ENCODE measurements around the gene BABAM2. TPM values are rescaled to one million over a fixed set of nuclear protein-coding genes. Genes with fewer than 3 reads are reported as not detected.
A peak's percentile ranks its signal among the peaks of the same experiment; 100 is the strongest.

The BABAM2 gene
- total and polyA plus RNA-seq, 2 of the 4 experiments (the other 2 are of a cell fraction): 20.9 to 23.1 TPM

- no CpG with 5 or more reads among the region's 3 CpGs for WGBS, 2 experiments (ENCODE audit: extremely low coverage in 2 of 2, insufficient read length in 1 of 2)
- Histone ChIP-seq H3K4me2 (ENCODE audit: low read depth, low read length) (no peak overlapping the region), H4K5ac (ENCODE audit: low read depth, low read length) (no peak overlapping the region), H2AFZ (replicated peaks; ENCODE audit: low read length, poor library complexity) (no peak overlapping the region), H3K9ac (ENCODE audit: low read depth, low read length) (no peak overlapping the region), H4K8ac (ENCODE audit: low read depth in 2 of 2, low read length in 2 of 2) (no peak overlapping the region), H2BK5ac (ENCODE audit: low read depth, low read length, poor library complexity, severe bottlenecking) (no peak overlapping the region), H3K56ac (ENCODE audit: extremely low read depth, insufficient read depth, low read length) (no peak overlapping the region), H4K20me1 (ENCODE audit: insufficient read depth, low read length) (no peaks in the 10 kb centered on the region; the same call in 1 of the 2 replicates), H3K14ac (replicated peaks; ENCODE audit: low read depth, low read length) (no peak overlapping the region; the same call in 1 of the 2 replicates), H3K27ac (ENCODE audit: insufficient read depth, low read length) (no peak overlapping the region), H3K18ac (ENCODE audit: low read depth, low read length) (no peak overlapping the region), H3K27me3 (ENCODE audit: control insufficient read depth, insufficient read depth, low read length) (no peaks in the 10 kb centered on the region), H3K36me3 (ENCODE audit: control insufficient read depth, insufficient read depth, low read length) (no peaks in the 10 kb centered on the region), H2AK5ac (ENCODE audit: low read depth, low read length) (peak overlapping the region; percentile 23; the same call in 1 of the 2 replicates), H2BK20ac (ENCODE audit: low read depth, low read length) (peak overlapping the region; percentile 36; the same call in 1 of the 2 replicates), H2BK120ac (ENCODE audit: low read depth, low read length) (peak overlapping the region; percentile 58), H3K4me3 (ENCODE audit: insufficient read depth, low read depth, low read length) (no peak overlapping the region), H2BK15ac (ENCODE audit: low read depth, low read length) (no peak overlapping the region), H2AK9ac (replicated peaks; ENCODE audit: low read depth, low read length, poor library complexity) (no peak overlapping the region), H3K4me1 (ENCODE audit: control insufficient read depth, insufficient read depth, low read length) (peaks cover 18% of the 10 kb centered on the region), H4K91ac (ENCODE audit: insufficient read depth, low read depth, low read length) (no peak overlapping the region), H3K9me3 (ENCODE audit: control insufficient read depth, insufficient read depth, low read length) (no peaks in the 10 kb centered on the region), H3K79me1 (ENCODE audit: low read depth in 1 of 2, low read length in 2 of 2) (peaks cover 0 to 6% of the 10 kb centered on the region in 2 experiments; a peak in 1 of 4 replicates), H3K9me1 (ENCODE audit: insufficient read depth, low read length) (peaks cover 4% of the 10 kb centered on the region; the same call in 1 of the 2 replicates), H3K4ac (ENCODE audit: low read depth, low read length) (peak overlapping the region; percentile 29; the same call in 1 of the 2 replicates), H3K23ac (ENCODE audit: low read depth, low read length) (no peak overlapping the region)
- no peak for ATAC-seq (ENCODE audit: low read depth)
- POLR2A ChIA-PET (ENCODE audit: unreplicated experiment): no interaction called here
- in situ Hi-C loops (cut with MboI; ENCODE audit: low sequenced_read_pairs) (no loop called here), intact Hi-C loops (cut with micrococcal nuclease) (no loop called here), dilution Hi-C loops (cut with HindIII; ENCODE audit: low sequenced_read_pairs, unreplicated experiment) (no loop called here)
- TF ChIP-seq ELK1 (IDR thresholded peaks at IDR 0.05; ENCODE audit: borderline replicate concordance, low read depth, low read length) (no peak), MXI1 (IDR thresholded peaks at IDR 0.05; ENCODE audit: borderline replicate concordance, low read depth, low read length) (no peak), MAFK (IDR thresholded peaks at IDR 0.05; ENCODE audit: low read depth, low read length) (no peak), SMC3 (IDR thresholded peaks at IDR 0.05; ENCODE audit: low read depth, low read length) (no peak), CEBPB (IDR thresholded peaks at IDR 0.05; ENCODE audit: low read depth, low read length) (no peak), FOS (IDR thresholded peaks at IDR 0.05; ENCODE audit: low read depth, low read length) (no peak), USF2 (IDR thresholded peaks at IDR 0.05; ENCODE audit: low read depth, low read length) (no peak), CTCF (conservative IDR thresholded peaks at IDR 0.05; ENCODE audit: low read depth, low read length) (no peak), NFE2L2 (IDR thresholded peaks at IDR 0.05; ENCODE audit: low read depth, low read length) (no peak)
- no TSS peak for BruUV-seq (replicated peaks)
- no peak for DNase-seq
- CTCF ChIA-PET: no interaction called here
Measured at GRCh38 chr2:28298406-28298805, 407.9 kb downstream of the BABAM2 start.
